H1 (cell line): Measurements from ENCODE around the gene SLC12A6.

Experiments used
- EP300 ChIP-seq, 2 experiments: IDR thresholded peaks; 1 replicate in 1 of 2; 2 replicates in 1 of 2; pipeline ENCODE4 v1.6.1; 2011 to 2012; ENCODE audit warnings: low read depth in 2 of 2, low read length in 2 of 2, mild to moderate bottlenecking in 2 of 2, borderline replicate concordance in 1 of 2, inconsistent platforms in 1 of 2, moderate library complexity in 1 of 2
- EZH2 ChIP-seq: fragments of 200-600 bp; sonication (generic); IDR thresholded peaks from 2 replicates; pipeline ENCODE4 v1.7.1; 2012; ENCODE audit warnings: low read depth, mild to moderate bottlenecking, moderate library complexity, low read length, inconsistent platforms; ENCODE audit not compliant: severe bottlenecking
- GABPA ChIP-seq: IDR thresholded peaks from 2 replicates; pipeline ENCODE4 v1.6.1; 2011; ENCODE audit warnings: mild to moderate bottlenecking, low read length, moderate library complexity, borderline replicate concordance; ENCODE audit not compliant: insufficient read depth
- HDAC2 ChIP-seq, 2 experiments: fragments of 300-600 bp in 1 of 2; sonication (generic) in 1 of 2; IDR thresholded peaks; 2 replicates each; pipeline ENCODE4 v1.6.1; 2011 to 2012; ENCODE audit warnings: low read depth in 2 of 2, low read length in 2 of 2, mild to moderate bottlenecking in 2 of 2, moderate library complexity in 2 of 2, borderline replicate concordance in 1 of 2, inconsistent platforms in 1 of 2
- JUN ChIP-seq: IDR thresholded peaks from 2 replicates; pipeline ENCODE4 v1.6.1; 2011; ENCODE audit warnings: low read depth, mild to moderate bottlenecking, improper control_type of control experiment, low read length
- JUND ChIP-seq: IDR thresholded peaks from 2 replicates; pipeline ENCODE4 v1.6.1; 2011; ENCODE audit warnings: mild to moderate bottlenecking, improper control_type of control experiment, low read length
- MAX ChIP-seq: IDR thresholded peaks from 2 replicates; pipeline ENCODE4 v1.6.1; 2012; ENCODE audit warnings: inconsistent platforms
- PHF8 ChIP-seq: fragments of 200-600 bp; sonication (generic); conservative IDR thresholded peaks from 2 replicates; pipeline ENCODE4 v1.7.1; 2012; ENCODE audit warnings: low read depth, mild to moderate bottlenecking, inconsistent platforms, low read length, moderate library complexity
- POLR2A ChIP-seq, 2 experiments: IDR thresholded peaks; 1 replicate in 1 of 2; 2 replicates in 1 of 2; pipeline ENCODE4 v1.6.1; 2011; ENCODE audit warnings: low read depth in 2 of 2, low read length in 2 of 2, mild to moderate bottlenecking in 2 of 2; ENCODE audit errors: control extremely low read depth in 1 of 2
- POLR2AphosphoS5 ChIP-seq: IDR thresholded peaks from 2 replicates; pipeline ENCODE4 v1.6.1; 2011; ENCODE audit warnings: low read depth, low read length
- SRF ChIP-seq: IDR thresholded peaks from 2 replicates; pipeline ENCODE4 v1.6.1; 2011; ENCODE audit warnings: mild to moderate bottlenecking, low read depth, low read length, moderate library complexity
- TAF1 ChIP-seq: IDR thresholded peaks from 2 replicates; pipeline ENCODE4 v1.6.1; 2011; ENCODE audit warnings: mild to moderate bottlenecking, low read depth, low read length
- ZNF274 ChIP-seq: IDR thresholded peaks from 2 replicates; pipeline ENCODE4 v1.7.0; 2012; ENCODE audit warnings: low read length, borderline replicate concordance; ENCODE audit errors: extremely low read depth
- TF ChIP-seq, protein P1 (sequence below), 3 experiments: IDR thresholded peaks; 1 replicate in 2 of 3; 2 replicates in 1 of 3; pipeline versions ENCODE4 v1.5.1 to v1.6.1; 2011; ENCODE audit warnings: low read length in 3 of 3, mild to moderate bottlenecking in 3 of 3, inconsistent platforms in 2 of 3, low read depth in 1 of 3, moderate library complexity in 1 of 3; ENCODE audit not compliant: insufficient read depth in 1 of 3; ENCODE audit errors: control extremely low read depth in 1 of 3

GRCh38 chr15:34339946-34340345 is 2.4 kb upstream of the SLC12A6 start:
- TF ChIP-seq JUN (no peak), GABPA (no peak), HDAC2 (IDR thresholded peaks at IDR 0.05; ENCODE audit: borderline replicate concordance in 1 of 2, low read depth in 2 of 2, low read length in 2 of 2) (no peak), ZNF274 (no peak), EZH2 (no peak), PHF8 (no peak), POLR2AphosphoS5 (no peak), TAF1 (no peak), POLR2A (IDR thresholded peaks at IDR 0.05; ENCODE audit: control extremely low read depth in 1 of 2, low read depth in 2 of 2, low read length in 2 of 2) (no peak), SRF (no peak), JUND (no peak), MAX (no peak), EP300 (IDR thresholded peaks at IDR 0.05; ENCODE audit: borderline replicate concordance in 1 of 2, low read depth in 2 of 2, low read length in 2 of 2) (no peak)
- TF ChIP-seq, protein P1, sequence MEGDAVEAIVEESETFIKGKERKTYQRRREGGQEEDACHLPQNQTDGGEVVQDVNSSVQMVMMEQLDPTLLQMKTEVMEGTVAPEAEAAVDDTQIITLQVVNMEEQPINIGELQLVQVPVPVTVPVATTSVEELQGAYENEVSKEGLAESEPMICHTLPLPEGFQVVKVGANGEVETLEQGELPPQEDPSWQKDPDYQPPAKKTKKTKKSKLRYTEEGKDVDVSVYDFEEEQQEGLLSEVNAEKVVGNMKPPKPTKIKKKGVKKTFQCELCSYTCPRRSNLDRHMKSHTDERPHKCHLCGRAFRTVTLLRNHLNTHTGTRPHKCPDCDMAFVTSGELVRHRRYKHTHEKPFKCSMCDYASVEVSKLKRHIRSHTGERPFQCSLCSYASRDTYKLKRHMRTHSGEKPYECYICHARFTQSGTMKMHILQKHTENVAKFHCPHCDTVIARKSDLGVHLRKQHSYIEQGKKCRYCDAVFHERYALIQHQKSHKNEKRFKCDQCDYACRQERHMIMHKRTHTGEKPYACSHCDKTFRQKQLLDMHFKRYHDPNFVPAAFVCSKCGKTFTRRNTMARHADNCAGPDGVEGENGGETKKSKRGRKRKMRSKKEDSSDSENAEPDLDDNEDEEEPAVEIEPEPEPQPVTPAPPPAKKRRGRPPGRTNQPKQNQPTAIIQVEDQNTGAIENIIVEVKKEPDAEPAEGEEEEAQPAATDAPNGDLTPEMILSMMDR (IDR thresholded peaks at IDR 0.05; ENCODE audit: control extremely low read depth in 1 of 3, insufficient read depth in 1 of 3, low read depth in 1 of 3, low read length in 3 of 3): no peak
